Head of caudate nucleus (tissue), 42 donors: ENCODE results near the gene FAF1.

Experiments used
- DNase-seq, 42 donors: peaks; one replicate each; pipeline versions ENCODE4 v3.0.0 to v3.0.0-alpha.2; 2020 to 2021; ENCODE audit warnings: mixed read lengths in 7 of 42
- intact Hi-C: fragments of 100-400 bp; cut with DNase I; formaldehyde crosslinking; loops from one replicate; pipeline ENCODE4 v1.15.0; 2022

Gene FAF1

DNA sequence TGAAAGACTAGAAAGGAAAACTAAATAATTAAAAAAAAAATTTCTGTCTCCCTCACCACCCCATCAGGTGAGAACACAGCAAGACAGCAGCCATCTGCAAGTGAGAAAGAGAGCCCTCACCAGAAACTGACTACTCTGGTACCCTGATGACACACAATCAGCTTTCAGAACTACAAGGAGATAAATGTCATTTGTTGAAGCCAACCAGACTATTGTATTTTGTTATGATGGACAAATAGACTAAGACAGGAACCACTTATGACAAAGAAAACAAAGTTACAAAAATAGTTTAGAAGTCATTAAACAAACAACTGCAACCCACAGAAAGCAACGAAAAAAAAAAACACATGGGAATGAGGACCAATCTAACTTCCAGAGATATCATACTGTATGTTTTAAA is 98.3 kb downstream of the FAF1 start:
- DNase-seq, result no peak
- intact Hi-C loops, result no loop called here

DNA sequence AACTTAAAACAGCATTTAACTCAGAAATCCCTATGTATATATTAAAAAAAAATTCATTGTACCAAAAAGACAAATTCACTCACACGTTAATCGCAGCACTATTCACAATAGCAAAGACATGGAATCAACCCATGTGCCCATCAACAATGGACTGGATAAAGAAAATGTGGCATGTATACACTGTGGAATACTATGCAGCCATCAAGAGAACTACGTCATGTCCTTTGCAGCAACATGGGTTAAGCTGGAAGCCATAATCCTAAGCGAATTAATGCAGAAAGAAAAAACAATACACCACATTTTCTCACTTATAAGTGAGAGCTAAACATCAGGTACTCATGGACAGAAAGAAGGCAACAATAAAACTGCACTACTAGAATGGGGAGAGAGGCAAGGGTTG is 99.4 kb downstream of the FAF1 start:
- intact Hi-C loops, result no loop called here
- no peak for DNase-seq

DNA sequence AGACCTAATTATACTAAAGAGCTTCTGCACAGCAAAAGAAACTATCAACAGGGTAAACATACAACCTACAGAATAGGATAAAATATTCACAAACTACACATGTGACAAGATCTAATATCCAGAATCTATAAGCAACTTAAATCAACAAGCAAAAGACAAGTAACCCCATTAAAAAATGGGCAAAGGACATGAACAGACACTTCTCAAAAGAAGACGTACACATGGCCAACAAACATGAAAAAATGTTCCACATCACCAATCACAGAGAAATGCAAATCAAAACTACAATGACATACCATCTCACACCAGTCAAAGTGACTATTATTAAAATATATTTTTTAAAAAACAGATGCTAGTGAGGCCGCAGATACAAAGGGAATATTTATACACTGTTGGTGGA is 99.8 kb downstream of the FAF1 start:
- intact Hi-C loops, result no loop called here
- no peak for DNase-seq

DNA sequence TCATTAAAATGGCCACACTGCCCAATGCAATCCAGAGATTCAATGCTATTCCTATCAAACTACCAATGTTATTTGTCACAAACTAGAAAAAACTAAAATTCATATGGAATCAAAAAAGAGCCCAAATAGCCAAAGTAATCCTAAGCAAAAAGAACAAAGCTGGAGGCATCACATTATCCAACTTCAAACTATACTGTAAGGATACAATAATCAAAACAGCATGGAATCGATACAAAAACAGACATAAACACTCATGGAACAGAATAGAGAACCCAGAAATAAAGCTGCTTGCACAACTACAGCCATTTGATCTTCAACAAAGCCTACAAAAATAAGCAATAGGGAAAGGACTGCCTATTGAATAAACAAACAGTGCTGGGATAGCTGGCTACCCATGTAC is 100.4 kb downstream of the FAF1 start:
- no peak for DNase-seq
- intact Hi-C loops, result no loop called here

DNA sequence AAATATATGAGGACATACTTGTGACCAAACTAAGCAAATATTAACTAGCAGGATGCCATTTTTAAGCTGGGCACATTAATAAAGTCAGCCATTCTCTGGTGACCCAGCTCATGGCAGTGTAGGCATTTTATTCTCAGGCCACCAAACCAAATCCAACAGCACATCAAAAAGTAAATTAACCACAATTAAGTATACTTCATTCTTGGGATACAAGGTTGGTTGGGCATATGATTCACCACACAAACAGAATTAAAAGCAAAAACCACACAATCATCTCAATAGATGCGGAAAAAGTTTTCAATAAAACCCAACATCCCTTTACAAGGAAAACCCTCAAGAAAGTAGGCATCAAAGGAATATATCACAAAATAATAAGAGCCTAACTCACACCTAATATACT is 101.3 kb downstream of the FAF1 start:
- DNase-seq, result no peak
- intact Hi-C loops, result no loop called here

DNA sequence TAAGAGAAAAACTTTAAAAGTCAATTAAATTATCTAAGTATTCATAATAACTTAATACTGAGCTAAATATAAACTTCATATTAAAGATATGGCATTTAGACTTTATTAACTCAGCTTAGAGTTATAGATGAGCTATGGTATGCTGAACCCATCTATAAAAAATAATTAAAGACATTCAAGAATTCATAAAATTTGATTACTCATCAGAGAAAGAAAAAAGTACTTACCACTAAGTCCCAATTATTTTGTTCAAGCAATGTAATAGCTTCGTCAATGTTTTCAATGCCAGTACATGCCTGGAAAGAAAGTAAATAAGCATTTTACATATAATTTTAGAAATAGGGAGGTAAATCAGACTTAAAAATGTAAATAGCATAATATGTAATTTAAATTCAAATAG is 102.4 kb downstream of the FAF1 start:
- DNase-seq, result no peak
- intact Hi-C loops, result no loop called here

DNA sequence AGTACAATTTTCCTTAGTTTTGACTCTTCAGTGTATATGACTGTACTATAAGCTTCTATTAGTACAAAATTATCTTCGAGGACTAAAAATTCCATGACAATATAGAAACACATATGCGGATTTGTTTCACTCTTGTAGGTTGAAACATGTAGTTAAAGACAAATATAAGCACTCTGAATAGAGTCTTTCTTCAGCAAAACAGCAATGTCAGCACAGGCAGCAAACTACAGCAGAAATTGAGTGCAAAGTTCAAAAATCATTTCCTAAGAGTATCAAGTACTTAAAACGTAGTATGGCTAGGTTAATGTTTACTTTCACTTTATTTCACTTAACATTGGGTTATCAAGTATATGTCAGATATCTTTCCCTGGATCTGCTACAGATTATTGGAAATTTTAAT is 106.7 kb downstream of the FAF1 start:
- DNase-seq, result no peak
- intact Hi-C loops, result no loop called here

DNA sequence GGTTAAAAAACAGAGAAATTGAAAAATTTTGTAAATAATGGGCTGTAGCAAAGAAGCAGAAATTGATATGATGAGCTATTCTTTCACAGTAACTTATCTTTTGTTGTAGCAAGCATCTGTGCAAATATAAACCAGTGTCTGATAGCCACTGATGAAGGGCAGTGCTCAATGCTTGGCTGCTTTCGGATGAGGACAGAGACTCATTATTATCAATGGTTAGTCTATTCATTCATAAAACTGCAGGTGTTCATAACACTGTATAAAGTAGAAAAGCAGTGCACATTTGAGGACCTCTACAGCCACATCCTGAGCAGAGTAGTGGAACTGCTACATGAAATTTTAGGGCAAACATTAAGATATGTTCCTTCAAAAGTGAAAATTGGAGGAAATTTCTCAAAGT is 107.2 kb downstream of the FAF1 start:
- peak in 11 of 42 donors; percentile 3 to 56 (median 17) for DNase-seq
- intact Hi-C loops, result no loop called here

DNA sequence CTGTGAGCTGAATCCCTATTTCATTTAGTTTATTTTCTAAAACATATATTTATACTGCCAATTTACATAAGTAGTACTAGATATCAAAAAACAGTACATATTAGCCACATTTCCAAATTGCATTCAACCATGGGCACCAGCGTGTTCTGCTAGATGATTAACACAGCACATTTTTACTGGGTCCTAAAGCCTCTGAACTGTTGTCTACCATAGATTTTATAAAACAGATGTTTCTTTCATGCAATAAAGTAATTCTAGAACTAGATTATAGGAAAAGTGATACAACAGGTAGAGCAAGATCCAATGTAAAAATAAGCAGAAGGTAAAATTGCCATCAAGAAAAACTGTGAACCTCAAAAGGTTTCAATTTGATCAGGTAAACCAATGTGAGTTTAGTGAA is 108.6 kb downstream of the FAF1 start:
- no peak for DNase-seq
- intact Hi-C loops, result no loop called here

DNA sequence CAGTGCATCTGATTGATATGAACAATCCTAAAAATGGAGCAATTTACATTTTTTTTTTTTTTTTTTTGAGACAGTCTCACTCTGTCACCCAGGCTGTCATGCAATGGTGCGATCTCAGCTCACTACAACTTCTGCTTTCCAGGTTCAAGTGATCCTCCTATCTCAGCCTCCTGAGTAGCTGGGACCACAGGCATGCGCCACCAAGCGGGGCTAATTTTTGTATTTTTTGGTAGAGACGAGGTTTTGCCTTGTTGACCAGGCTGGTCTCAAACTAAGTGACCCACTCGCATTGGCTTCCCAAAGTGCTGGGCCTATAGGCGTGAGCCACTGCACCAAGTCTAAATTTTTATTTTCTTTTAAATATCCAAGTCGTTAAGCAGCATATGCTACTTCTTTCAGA is 109.0 kb downstream of the FAF1 start:
- DNase-seq, result no peak
- intact Hi-C loops, result no loop called here

DNA sequence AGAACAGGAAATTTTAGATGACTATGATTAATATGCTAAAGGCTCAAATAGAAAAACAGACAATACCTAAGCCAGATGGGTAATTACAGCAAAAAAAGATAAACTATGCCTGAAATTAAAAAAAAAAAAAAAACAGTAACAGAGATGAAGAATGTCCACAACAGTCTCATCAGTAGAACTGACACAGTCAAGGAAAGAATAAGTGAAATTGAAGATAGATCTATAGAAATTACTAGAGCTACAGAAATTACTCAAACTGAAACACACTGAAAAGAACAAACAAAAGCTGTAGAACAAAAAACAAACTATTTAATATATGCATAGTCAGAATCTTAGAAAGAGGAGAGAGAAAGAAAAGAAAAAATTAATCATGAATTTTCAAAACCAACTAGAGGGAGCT is 112.8 kb downstream of the FAF1 start:
- no peak for DNase-seq
- intact Hi-C loops, result no loop called here

DNA sequence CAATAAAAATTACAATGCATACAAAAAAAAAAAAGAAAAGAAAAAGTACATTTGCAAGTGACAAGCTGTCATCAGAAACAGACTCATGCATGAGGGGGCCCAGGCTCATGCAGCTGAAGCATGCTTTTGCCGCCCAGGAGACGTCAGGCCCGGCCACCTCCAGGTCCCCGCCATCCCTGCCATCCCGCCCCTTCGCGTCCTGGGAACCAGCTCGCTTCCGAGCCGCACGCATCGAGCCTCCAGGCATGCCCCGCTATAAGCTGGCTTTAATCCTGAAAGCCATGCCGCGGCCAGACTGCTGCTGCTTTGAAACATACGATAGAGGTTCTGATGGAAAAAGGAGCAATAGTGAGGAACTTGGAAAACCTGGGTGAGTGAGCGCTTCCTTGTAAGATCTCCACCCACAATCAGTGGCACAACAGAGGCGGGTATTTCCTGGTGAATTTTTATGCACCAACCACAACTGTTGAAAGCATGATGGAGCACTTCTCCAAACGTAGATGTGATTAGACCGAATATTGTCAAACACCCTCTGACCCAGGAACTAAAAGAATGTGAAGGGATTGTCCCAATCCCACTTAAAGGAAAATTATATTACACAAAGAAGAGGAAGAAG is 113.7 kb downstream of the FAF1 start:
- intact Hi-C loops, result no loop called here
- no peak for DNase-seq

DNA sequence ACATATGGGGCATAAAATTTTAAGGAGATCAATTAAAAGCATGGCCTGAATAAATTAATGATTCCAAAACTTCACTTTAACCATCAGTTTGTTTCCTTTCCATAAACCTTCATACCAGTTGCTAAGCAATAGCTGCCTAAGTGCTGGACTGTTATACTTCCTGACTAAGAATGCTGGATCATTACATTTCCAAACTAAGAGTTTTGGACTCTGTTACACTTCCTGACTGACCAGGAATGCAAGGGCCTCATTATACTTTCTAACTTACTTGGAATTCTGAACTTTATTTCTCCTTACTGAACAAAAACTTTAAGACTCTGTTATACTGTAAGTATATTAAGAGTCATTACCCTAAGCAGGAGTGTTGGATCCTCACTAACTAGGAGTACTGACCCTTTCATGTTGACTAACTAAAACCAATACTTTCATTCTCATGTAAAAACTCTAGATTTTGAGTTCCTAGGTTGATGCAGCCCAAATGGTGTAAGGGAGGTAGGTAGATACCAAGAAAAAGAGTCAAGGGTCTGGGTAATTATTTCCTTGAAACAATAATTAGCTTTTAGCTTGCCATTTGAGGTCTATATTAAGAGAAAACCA is 118.2 kb downstream of the FAF1 start:
- intact Hi-C loops, result no loop called here
- no peak for DNase-seq

DNA sequence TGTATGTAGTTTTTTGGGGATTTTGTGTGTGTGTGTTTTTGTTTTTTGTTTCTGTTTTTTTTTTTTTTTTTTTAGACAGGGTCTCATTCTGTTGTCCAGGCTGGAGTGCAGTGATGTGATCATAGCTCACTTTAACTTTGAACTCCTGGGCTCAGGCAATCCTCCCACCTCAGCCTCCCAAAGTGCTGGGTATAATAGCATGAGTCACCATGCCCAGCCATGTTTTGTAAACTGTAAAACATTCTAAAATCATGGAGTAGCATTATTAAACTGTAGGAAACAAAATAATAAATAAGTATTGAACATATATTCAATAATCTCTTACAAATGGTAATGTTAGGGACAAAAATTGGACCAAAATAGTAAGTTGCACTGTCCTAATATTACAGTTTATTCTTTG is 124.0 kb downstream of the FAF1 start:
- intact Hi-C loops, result no loop called here
- no peak for DNase-seq

DNA sequence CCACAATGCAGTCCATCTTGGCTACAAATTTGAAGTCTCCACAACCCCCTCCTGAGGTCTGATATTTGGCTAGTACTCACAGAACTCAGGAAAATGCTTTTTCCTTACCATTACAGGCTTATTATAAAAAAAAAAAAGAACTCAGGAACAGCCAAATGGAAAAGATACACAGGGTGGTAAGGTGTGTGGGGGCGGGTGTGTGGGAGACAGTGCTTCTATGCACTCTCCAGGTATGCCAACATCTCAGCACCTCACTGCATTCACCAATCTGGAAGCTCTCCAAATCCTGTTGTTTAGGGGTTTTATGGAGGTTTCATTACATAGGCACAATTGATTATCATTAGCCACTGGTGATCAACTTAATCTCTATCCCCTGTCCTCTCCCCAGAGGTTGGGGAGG is 126.9 kb downstream of the FAF1 start:
- intact Hi-C loops, result no loop called here
- DNase-seq, result peak in 36 of 42 donors; percentile 3 to 76 (median 34)

DNA sequence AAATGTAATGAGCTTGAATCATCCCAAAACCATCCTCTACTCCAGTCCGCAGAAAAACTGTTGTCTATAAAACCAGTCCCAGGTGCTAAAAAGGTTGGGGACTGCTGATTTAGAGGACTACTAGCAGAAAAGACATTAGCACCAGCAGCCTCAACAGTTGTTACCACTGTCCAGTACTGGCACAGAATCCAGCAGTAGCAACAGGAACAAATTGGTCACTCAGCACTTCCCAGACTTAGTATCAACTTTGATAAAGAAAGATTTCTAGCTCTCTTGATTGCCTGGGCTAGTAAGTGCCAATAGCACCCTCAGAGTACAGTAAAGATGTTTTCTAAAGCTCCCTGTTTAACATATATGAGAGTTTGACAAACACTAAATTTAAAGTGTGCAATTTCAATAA is 127.9 kb downstream of the FAF1 start:
- no peak for DNase-seq
- intact Hi-C loops, result no loop called here

DNA sequence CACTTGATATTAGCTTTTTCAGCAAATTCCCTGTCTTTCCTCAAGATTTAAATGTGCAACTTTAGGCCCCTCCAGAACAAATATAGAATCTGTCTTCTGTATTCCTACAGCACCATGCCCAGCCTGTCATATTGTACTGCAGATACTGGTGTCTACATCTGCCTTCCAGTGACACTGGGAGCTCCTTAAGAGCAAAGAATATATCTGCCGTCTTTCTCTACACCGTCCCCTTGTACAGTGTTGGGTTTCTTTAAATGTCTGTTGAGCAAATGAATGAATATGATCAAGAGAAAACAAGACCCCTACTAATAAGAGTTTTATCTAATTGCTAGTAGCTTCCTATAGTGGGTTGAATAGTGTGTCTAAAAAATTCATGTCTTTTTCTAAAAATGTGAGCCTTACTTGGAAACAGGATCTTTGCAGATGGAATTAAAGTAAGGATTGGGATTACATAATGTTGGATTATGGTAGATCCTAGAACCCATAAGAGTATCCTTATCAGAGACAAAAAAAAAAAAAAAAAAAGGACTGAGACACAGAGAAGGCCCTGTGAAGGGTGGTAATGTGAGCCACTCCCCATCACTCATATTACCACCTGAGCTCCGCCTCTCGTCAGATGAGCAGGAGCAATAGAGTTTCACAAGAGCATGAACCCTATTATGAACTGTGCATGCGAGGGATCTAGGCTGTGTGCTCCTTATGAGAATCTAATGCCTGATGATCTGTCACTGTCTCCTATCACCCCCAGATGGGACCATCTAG is 128.6 kb downstream of the FAF1 start:
- intact Hi-C loops, result no loop called here
- no peak for DNase-seq

DNA sequence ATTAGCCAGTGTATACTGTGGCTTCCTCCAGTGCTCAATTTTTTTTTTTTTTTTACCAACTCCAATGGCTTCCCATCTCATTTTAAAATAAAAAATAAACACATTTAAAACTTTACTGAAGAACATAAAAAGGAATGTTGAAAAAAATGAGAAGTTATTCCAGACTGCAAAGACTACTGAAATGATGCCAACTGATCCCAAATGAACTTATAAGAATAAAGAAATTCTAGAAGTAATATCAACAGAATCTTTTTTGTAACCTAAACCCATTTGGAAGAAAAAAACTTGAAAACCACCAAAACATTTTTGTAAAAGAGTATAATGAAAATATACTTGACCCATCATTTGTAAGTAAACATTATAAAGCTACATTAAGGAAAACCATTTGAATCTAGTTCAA is 129.4 kb downstream of the FAF1 start:
- DNase-seq, result no peak
- intact Hi-C loops, result no loop called here

DNA sequence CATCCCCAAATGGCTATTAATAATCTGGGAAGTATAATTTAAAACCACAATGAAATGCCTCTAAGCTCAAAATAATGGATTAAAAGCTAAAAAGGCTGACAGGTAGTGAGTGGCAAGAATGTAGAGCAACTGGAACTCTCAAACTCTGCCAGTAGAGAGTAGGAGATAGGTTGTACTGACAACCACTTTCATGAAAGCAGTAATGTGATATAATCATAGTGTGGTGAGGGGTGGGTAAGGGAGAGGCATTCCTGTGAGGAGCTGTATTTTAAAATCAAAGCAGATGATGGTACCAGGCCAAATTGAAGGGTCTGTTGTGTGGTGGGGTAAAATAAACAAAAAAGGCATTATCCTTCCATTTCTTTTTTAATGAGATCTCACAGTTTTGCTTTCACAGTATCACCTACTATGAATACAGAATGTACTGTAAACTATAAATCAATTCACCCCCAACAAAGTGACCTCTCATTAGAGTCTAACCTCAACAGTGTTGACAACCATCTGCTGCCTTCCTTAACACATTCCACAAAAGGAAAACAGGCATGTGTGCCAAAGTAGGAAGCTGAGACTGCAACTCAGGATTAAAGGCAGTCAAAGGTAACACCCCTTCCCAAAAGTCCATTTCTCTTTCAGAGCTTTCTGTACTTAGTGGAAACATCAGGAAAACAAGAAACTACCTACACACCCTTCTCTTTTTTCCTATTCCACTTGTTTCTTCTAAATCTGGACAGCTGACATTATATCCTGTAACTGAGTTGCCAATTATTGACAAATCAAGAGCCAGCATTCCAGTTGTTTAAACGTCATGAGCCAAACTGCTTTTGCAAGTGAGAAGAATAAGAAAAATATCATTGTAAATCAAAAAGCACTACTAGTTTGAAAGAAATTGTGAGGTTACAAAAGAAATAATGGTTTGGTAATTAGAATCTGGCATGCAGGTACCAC is 130.8 kb downstream of the FAF1 start:
- no peak for DNase-seq
- intact Hi-C loops, result no loop called here

DNA sequence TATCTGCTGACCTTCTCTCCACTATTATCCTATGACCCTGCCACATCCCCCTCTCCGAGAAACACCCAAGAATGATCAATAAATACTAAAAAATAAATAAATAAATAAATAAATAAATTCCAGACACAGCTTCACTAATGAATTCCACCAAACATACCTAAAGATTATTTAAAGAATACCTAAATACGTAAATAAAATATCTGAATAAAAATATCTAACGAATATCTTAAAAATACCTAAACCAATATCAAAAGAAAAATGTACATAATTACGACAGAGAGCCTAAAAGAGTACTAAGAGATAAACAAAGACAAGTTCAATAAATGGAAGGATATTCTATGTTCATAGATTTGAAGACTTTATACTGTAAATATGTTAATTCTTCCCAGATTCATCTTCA is 132.5 kb downstream of the FAF1 start:
- intact Hi-C loops, result no loop called here
- no peak for DNase-seq
